OCI-LY7 (cell line): ENCODE measurements around the gene EGFR.

Experiments used
- EZH2phosphoT487 ChIP-seq: fragments of 200-600 bp; sonication (generic); IDR thresholded peaks from 2 replicates; pipeline ENCODE4 v1.6.1; 2018; ENCODE audit warnings: low read depth, borderline replicate concordance, mild to moderate bottlenecking, mixed run types, antibody characterized with exemption, low read length, moderate library complexity, mixed read lengths
- TF ChIP-seq, protein P1 (sequence below): fragments of 200-600 bp; sonication (generic); conservative IDR thresholded peaks from 2 replicates; pipeline ENCODE4 v1.5.1; 2014; ENCODE audit warnings: mild to moderate bottlenecking, antibody characterized with exemption, low read length, moderate library complexity, mixed read lengths

DNA sequence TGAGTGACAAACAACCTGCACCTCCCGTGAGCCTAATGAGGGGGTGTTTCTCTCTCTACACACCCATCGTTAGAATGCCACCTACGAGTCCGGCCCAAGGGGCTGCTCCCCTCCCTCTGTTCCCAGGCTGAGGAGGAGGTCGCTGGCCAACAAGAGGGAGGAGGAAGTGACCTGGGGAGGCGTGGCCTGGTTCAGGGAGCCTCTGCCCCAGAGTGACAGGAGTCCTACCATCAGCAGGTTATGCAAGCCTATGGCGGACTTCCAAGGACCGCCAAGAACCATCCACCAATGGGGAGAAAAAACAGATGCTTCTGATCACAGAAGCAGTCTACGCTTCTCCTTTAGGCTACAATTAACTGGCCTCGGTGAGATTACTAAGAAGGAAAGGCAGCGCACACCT is 12.3 kb upstream of the EGFR start:
- TF ChIP-seq, protein P1, sequence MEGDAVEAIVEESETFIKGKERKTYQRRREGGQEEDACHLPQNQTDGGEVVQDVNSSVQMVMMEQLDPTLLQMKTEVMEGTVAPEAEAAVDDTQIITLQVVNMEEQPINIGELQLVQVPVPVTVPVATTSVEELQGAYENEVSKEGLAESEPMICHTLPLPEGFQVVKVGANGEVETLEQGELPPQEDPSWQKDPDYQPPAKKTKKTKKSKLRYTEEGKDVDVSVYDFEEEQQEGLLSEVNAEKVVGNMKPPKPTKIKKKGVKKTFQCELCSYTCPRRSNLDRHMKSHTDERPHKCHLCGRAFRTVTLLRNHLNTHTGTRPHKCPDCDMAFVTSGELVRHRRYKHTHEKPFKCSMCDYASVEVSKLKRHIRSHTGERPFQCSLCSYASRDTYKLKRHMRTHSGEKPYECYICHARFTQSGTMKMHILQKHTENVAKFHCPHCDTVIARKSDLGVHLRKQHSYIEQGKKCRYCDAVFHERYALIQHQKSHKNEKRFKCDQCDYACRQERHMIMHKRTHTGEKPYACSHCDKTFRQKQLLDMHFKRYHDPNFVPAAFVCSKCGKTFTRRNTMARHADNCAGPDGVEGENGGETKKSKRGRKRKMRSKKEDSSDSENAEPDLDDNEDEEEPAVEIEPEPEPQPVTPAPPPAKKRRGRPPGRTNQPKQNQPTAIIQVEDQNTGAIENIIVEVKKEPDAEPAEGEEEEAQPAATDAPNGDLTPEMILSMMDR, result no peak
- TF ChIP-seq EZH2phosphoT487, result no peak
